ENCODE measurements around the gene MMP24OS.

Gene MMP24OS

GRCh38 chr20:35304956-35305355 lies 27.0 kb upstream of the MMP24OS start:
- H3K4me3 ChIP-seq (ENCODE audit: low read length), result no peak overlapping the region
- no peaks in the 10 kb centered on the region for H3K27me3 ChIP-seq (replicated peaks; ENCODE audit: control insufficient read depth, insufficient read depth, low read length)
- DNase-seq (ENCODE audit: low read depth), result no peak
- peaks cover 63% of the 10 kb centered on the region for H3K4me1 ChIP-seq (ENCODE audit: control insufficient read depth, insufficient read depth, low read length)
- peaks cover 4% of the 10 kb centered on the region for H3K36me3 ChIP-seq (ENCODE audit: control insufficient read depth, insufficient read depth, low read length, severe bottlenecking)
- peak overlapping the region; percentile 74 for H3K9ac ChIP-seq (ENCODE audit: low read length)
- H3K9me3 ChIP-seq (ENCODE audit: control insufficient read depth, low read length), result no peaks in the 10 kb centered on the region

DNA sequence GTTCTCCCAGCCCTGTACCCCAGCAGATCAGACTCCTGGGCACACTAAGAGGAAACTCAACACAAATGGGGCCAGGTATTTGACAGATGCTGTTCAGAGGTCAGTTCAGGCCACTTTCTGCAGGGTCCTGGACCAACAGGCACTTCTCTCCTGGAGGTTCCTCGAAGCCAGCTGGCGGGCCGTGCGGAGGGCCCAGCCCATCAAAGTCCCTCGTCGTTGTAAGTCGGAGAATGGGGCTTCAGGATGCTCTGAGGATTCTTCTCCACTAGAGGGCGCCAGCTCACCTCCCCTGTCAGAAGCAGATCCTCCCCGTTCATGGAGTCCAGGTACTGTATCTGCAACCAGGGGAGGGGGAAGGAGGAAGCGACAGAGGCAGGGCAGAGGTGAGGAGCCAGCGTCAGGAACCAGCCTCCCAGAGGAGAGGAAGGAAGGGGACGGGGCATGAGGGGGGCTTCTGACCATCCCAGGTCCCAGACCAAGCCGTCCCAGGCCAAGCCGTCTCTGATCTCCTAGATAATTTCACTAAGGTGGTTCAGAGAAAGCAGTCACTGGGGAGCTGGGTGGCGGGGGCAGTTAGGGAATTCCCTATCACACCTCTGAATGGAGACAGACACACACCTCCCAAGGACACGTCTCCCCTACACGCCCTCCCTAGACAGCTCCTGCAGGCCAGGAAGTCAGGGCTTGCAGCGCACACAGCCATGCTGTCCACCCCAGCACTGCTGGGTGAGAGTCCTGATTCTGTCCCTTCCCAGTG lies 26.0 kb upstream of the MMP24OS start:
- Histone ChIP-seq H3K4me1 (ENCODE audit: control insufficient read depth, insufficient read depth, low read length) (peaks cover 61% of the 10 kb centered on the region), H3K9me3 (ENCODE audit: control insufficient read depth, low read length) (no peaks in the 10 kb centered on the region), H3K27me3 (replicated peaks; ENCODE audit: control insufficient read depth, insufficient read depth, low read length) (no peaks in the 10 kb centered on the region), H3K4me3 (ENCODE audit: low read length) (no peak overlapping the region), H3K9ac (ENCODE audit: low read length) (peak overlapping the region; percentile 74), H3K36me3 (ENCODE audit: control insufficient read depth, insufficient read depth, low read length, severe bottlenecking) (peaks cover 4% of the 10 kb centered on the region)
- DNase-seq (ENCODE audit: low read depth), result peak; percentile 92

GRCh38 chr20:35303382-35303734 lies 25.4 kb upstream of the MMP24OS start:
- no peak for DNase-seq (ENCODE audit: low read depth)
- no peaks in the 10 kb centered on the region for H3K27me3 ChIP-seq (replicated peaks; ENCODE audit: control insufficient read depth, insufficient read depth, low read length)
- H3K9ac ChIP-seq (ENCODE audit: low read length), result peak overlapping the region; percentile 70
- no peaks in the 10 kb centered on the region for H3K9me3 ChIP-seq (ENCODE audit: control insufficient read depth, low read length)
- peaks cover 55% of the 10 kb centered on the region for H3K4me1 ChIP-seq (ENCODE audit: control insufficient read depth, insufficient read depth, low read length)
- H3K4me3 ChIP-seq (ENCODE audit: low read length), result no peak overlapping the region
- H3K36me3 ChIP-seq (ENCODE audit: control insufficient read depth, insufficient read depth, low read length, severe bottlenecking), result peaks cover 4% of the 10 kb centered on the region

GRCh38 chr20:35302421-35303335 lies 24.8 kb upstream of the MMP24OS start:
- Histone ChIP-seq H3K4me3 (ENCODE audit: low read length) (no peak overlapping the region), H3K9me3 (ENCODE audit: control insufficient read depth, low read length) (no peaks in the 10 kb centered on the region), H3K9ac (ENCODE audit: low read length) (peak overlapping the region; percentile 70), H3K4me1 (ENCODE audit: control insufficient read depth, insufficient read depth, low read length) (peaks cover 48% of the 10 kb centered on the region), H3K36me3 (ENCODE audit: control insufficient read depth, insufficient read depth, low read length, severe bottlenecking) (peaks cover 4% of the 10 kb centered on the region), H3K27me3 (replicated peaks; ENCODE audit: control insufficient read depth, insufficient read depth, low read length) (no peaks in the 10 kb centered on the region)
- peak; percentile 52 for DNase-seq (ENCODE audit: low read depth)

GRCh38 chr20:35301426-35301825 lies 23.5 kb upstream of the MMP24OS start:
- Histone ChIP-seq H3K9me3 (ENCODE audit: control insufficient read depth, low read length) (no peaks in the 10 kb centered on the region), H3K27me3 (replicated peaks; ENCODE audit: control insufficient read depth, insufficient read depth, low read length) (no peaks in the 10 kb centered on the region), H3K9ac (ENCODE audit: low read length) (no peak overlapping the region), H3K36me3 (ENCODE audit: control insufficient read depth, insufficient read depth, low read length, severe bottlenecking) (peaks cover 2% of the 10 kb centered on the region), H3K4me1 (ENCODE audit: control insufficient read depth, insufficient read depth, low read length) (peaks cover 43% of the 10 kb centered on the region), H3K4me3 (ENCODE audit: low read length) (no peak overlapping the region)
- DNase-seq (ENCODE audit: low read depth), result no peak

GRCh38 chr20:35300469-35301262 lies 22.7 kb upstream of the MMP24OS start:
- Histone ChIP-seq H3K9ac (ENCODE audit: low read length) (no peak overlapping the region), H3K4me3 (ENCODE audit: low read length) (no peak overlapping the region), H3K27me3 (replicated peaks; ENCODE audit: control insufficient read depth, insufficient read depth, low read length) (peaks cover 1% of the 10 kb centered on the region), H3K36me3 (ENCODE audit: control insufficient read depth, insufficient read depth, low read length, severe bottlenecking) (no peaks in the 10 kb centered on the region), H3K4me1 (ENCODE audit: control insufficient read depth, insufficient read depth, low read length) (peaks cover 35% of the 10 kb centered on the region), H3K9me3 (ENCODE audit: control insufficient read depth, low read length) (no peaks in the 10 kb centered on the region)
- no peak for DNase-seq (ENCODE audit: low read depth)

- no peaks in the 10 kb centered on the region for H3K9me3 ChIP-seq (ENCODE audit: control insufficient read depth, low read length)
- H3K9ac ChIP-seq (ENCODE audit: low read length), result no peak overlapping the region
- no peak overlapping the region for H3K4me3 ChIP-seq (ENCODE audit: low read length)
- no peak for DNase-seq (ENCODE audit: low read depth)
- peaks cover 26% of the 10 kb centered on the region for H3K4me1 ChIP-seq (ENCODE audit: control insufficient read depth, insufficient read depth, low read length)
- H3K27me3 ChIP-seq (replicated peaks; ENCODE audit: control insufficient read depth, insufficient read depth, low read length), result peaks cover 4% of the 10 kb centered on the region
- no peaks in the 10 kb centered on the region for H3K36me3 ChIP-seq (ENCODE audit: control insufficient read depth, insufficient read depth, low read length, severe bottlenecking)
These were observed 21.9 kb upstream of the MMP24OS start for GRCh38 chr20:35299780-35300179.

DNA sequence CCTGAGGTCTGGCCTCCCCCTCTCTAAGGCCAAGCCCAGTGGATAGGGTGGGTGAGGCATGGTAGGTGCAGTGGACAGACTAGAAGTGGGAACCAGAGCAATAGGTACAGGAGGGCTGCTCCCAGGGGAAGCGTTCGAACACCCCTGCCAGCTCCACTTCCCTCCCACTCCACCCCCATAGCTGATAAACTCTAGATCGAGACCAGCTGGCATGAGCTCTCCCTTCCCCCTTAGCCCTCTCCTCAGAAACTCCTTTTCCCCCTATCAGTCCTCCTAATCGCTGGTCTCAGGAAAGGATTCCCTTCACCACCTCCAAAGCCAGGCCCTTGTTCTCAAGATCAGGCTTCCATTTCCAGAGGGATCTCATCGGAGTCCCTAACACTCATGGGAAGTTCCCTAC lies 20.3 kb upstream of the MMP24OS start:
- no peak for DNase-seq (ENCODE audit: low read depth)
- H3K9me3 ChIP-seq (ENCODE audit: control insufficient read depth, low read length), result no peaks in the 10 kb centered on the region
- H3K36me3 ChIP-seq (ENCODE audit: control insufficient read depth, insufficient read depth, low read length, severe bottlenecking), result no peaks in the 10 kb centered on the region
- peaks cover 16% of the 10 kb centered on the region for H3K27me3 ChIP-seq (replicated peaks; ENCODE audit: control insufficient read depth, insufficient read depth, low read length)
- peaks cover 13% of the 10 kb centered on the region for H3K4me1 ChIP-seq (ENCODE audit: control insufficient read depth, insufficient read depth, low read length)
- H3K9ac ChIP-seq (ENCODE audit: low read length), result no peak overlapping the region
- no peak overlapping the region for H3K4me3 ChIP-seq (ENCODE audit: low read length)

- no peaks in the 10 kb centered on the region for H3K9me3 ChIP-seq (ENCODE audit: control insufficient read depth, low read length)
- DNase-seq (ENCODE audit: low read depth), result no peak
- no peak overlapping the region for H3K9ac ChIP-seq (ENCODE audit: low read length)
- H3K4me1 ChIP-seq (ENCODE audit: control insufficient read depth, insufficient read depth, low read length), result peaks cover 8% of the 10 kb centered on the region
- no peak overlapping the region for H3K4me3 ChIP-seq (ENCODE audit: low read length)
- no peaks in the 10 kb centered on the region for H3K36me3 ChIP-seq (ENCODE audit: control insufficient read depth, insufficient read depth, low read length, severe bottlenecking)
- H3K27me3 ChIP-seq (replicated peaks; ENCODE audit: control insufficient read depth, insufficient read depth, low read length), result peaks cover 22% of the 10 kb centered on the region
These were observed 19.8 kb upstream of the MMP24OS start for GRCh38 chr20:35297740-35298139.

GRCh38 chr20:35297155-35297554 lies 19.2 kb upstream of the MMP24OS start:
- peaks cover 24% of the 10 kb centered on the region for H3K27me3 ChIP-seq (replicated peaks; ENCODE audit: control insufficient read depth, insufficient read depth, low read length)
- no peak for DNase-seq (ENCODE audit: low read depth)
- no peaks in the 10 kb centered on the region for H3K36me3 ChIP-seq (ENCODE audit: control insufficient read depth, insufficient read depth, low read length, severe bottlenecking)
- H3K4me3 ChIP-seq (ENCODE audit: low read length), result no peak overlapping the region
- no peaks in the 10 kb centered on the region for H3K9me3 ChIP-seq (ENCODE audit: control insufficient read depth, low read length)
- H3K9ac ChIP-seq (ENCODE audit: low read length), result no peak overlapping the region
- H3K4me1 ChIP-seq (ENCODE audit: control insufficient read depth, insufficient read depth, low read length), result peaks cover 7% of the 10 kb centered on the region

DNA sequence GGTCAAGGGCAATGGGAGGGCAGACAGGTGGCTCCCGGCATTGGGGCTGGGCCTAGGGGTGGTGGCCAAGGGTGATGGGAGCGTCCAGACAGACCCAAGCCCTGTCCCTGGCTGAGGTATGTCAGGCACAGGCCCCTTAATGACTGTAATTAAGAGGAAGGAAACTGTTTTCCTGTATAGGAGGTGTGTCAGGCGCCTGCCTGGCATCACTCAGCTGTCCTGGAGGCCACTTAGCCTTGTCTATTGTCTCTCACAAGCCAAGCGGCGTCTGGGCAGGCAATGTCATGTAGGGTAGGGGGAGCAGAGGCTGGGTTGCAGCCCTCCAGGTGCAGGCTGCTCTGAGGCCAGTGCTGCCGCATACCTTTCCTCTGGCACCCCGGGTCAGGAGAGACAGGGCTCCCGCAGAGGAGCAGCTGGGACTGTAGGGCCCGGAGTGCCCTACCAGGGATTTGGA lies 18.2 kb upstream of the MMP24OS start:
- no peak for DNase-seq (ENCODE audit: low read depth)
- Histone ChIP-seq H3K9me3 (ENCODE audit: control insufficient read depth, low read length) (no peaks in the 10 kb centered on the region), H3K4me1 (ENCODE audit: control insufficient read depth, insufficient read depth, low read length) (peaks cover 7% of the 10 kb centered on the region), H3K4me3 (ENCODE audit: low read length) (no peak overlapping the region), H3K36me3 (ENCODE audit: control insufficient read depth, insufficient read depth, low read length, severe bottlenecking) (no peaks in the 10 kb centered on the region), H3K9ac (ENCODE audit: low read length) (no peak overlapping the region), H3K27me3 (replicated peaks; ENCODE audit: control insufficient read depth, insufficient read depth, low read length) (peaks cover 26% of the 10 kb centered on the region)
